CD4-positive, alpha-beta T cell (primary cell): Measurements from ENCODE around the gene ADAMTS12. TPM values are rescaled to one million over a fixed set of nuclear protein-coding genes. Genes with fewer than 3 reads are reported as not detected.

Source experiments
- ATAC-seq: fragments of 200-7000 bp; cut with Tn5 transposase; one replicate; pipeline ENCODE4 v1.10.0; 2022; ENCODE audit warnings: mild to moderate bottlenecking; ENCODE audit not compliant: poor library complexity
- CTCF ChIA-PET: fragments of 350-600 bp; sonication (Branson Sonifier 250); formaldehyde crosslinking; loops from one replicate; lab custom pipeline; 2021; ENCODE audit warnings: antibody characterized with exemption, inconsistent platforms; lab: Charles Lee
- POLR2A ChIA-PET: fragments of 350-600 bp; sonication (Branson Sonifier 250); formaldehyde crosslinking; loops from one replicate; lab custom pipeline; 2021; ENCODE audit warnings: antibody characterized with exemption, inconsistent platforms; lab: Charles Lee
- DNase-seq, 14 experiments: peaks; one replicate each; pipeline ENCODE4 v3.0.0-alpha.2; 2013 to 2020; ENCODE audit warnings: mixed read lengths in 2 of 14
- H3K27ac ChIP-seq, 2 donors: one replicate each; pipeline versions ENCODE4 v1.5.1 to v1.7.0; 2013; ENCODE audit warnings: low read length in 2 of 2, low read depth in 1 of 2, mild to moderate bottlenecking in 1 of 2
- H3K27me3 ChIP-seq, 2 experiments: 1 replicate in 1 of 2; 2 replicates in 1 of 2; pipeline versions ENCODE4 v1.6.1 to v1.7.0; 2013; ENCODE audit warnings: low read length in 2 of 2, control low read depth in 1 of 2, mild to moderate bottlenecking in 1 of 2, moderate library complexity in 1 of 2; ENCODE audit not compliant: insufficient read depth in 2 of 2, control insufficient read depth in 1 of 2
- H3K36me3 ChIP-seq: one replicate; pipeline ENCODE4 v1.6.1; 2013; ENCODE audit warnings: low read length, control low read depth; ENCODE audit not compliant: insufficient read depth
- H3K4me1 ChIP-seq: one replicate; pipeline ENCODE4 v1.6.1; 2013; ENCODE audit warnings: low read length, control low read depth; ENCODE audit not compliant: insufficient read depth
- H3K4me3 ChIP-seq: one replicate; pipeline ENCODE4 v1.5.1; 2013; ENCODE audit warnings: mild to moderate bottlenecking, low read length, moderate library complexity
- H3K9me3 ChIP-seq, 2 experiments: 1 replicate in 1 of 2; 2 replicates in 1 of 2; pipeline versions ENCODE4 v1.6.1 to v1.7.0; 2013; ENCODE audit warnings: low read length in 2 of 2, mild to moderate bottlenecking in 2 of 2, control low read depth in 1 of 2, moderate library complexity in 1 of 2; ENCODE audit not compliant: control insufficient read depth in 1 of 2, insufficient read depth in 1 of 2
- H3K27ac Mint-ChIP-seq: one replicate; pipeline ENCODE4 v1.8.0; 2020; ENCODE audit warnings: mixed read lengths
- H3K27me3 Mint-ChIP-seq: one replicate; pipeline ENCODE4 v1.8.0; 2021; ENCODE audit warnings: mixed read lengths
- H3K36me3 Mint-ChIP-seq: one replicate; pipeline ENCODE4 v1.8.0; 2021; ENCODE audit warnings: low read depth, mixed read lengths
- H3K4me1 Mint-ChIP-seq: one replicate; pipeline ENCODE4 v1.8.0; 2021; ENCODE audit warnings: low read depth, mixed read lengths
- H3K4me3 Mint-ChIP-seq: one replicate; pipeline ENCODE4 v1.8.0; 2020; ENCODE audit warnings: mild to moderate bottlenecking, mixed read lengths
- H3K9me3 Mint-ChIP-seq: one replicate; pipeline ENCODE4 v1.8.0; 2020; ENCODE audit warnings: mixed read lengths
- intact Hi-C, 2 experiments: fragments of 100-400 bp; cut with DNase I in 1 of 2; cut with micrococcal nuclease in 1 of 2; formaldehyde crosslinking; loops; one replicate each; pipeline versions ENCODE4 v1.15.1 to v1.9.0; 2023 to 2025; cut with DNase I, micrococcal nuclease
- total RNA-seq, 174 experiments: library from RNA in 2 of 174; stranded (reverse) in 2 of 174; gene quantifications; one replicate each; pipeline ENCODE4 v1.2.3 and lab custom pipeline; 2021 to 2026
- TF ChIP-seq, protein P1 (sequence below): fragments of 200-600 bp; IDR thresholded peaks from one replicate; pipeline ENCODE4 v1.8.0; 2022; ENCODE audit warnings: antibody characterized with exemption, mild to moderate bottlenecking

Gene ADAMTS12
- total RNA-seq, 2 experiments from 2014 or later, result 0.06 TPM; not detected in 1

DNA sequence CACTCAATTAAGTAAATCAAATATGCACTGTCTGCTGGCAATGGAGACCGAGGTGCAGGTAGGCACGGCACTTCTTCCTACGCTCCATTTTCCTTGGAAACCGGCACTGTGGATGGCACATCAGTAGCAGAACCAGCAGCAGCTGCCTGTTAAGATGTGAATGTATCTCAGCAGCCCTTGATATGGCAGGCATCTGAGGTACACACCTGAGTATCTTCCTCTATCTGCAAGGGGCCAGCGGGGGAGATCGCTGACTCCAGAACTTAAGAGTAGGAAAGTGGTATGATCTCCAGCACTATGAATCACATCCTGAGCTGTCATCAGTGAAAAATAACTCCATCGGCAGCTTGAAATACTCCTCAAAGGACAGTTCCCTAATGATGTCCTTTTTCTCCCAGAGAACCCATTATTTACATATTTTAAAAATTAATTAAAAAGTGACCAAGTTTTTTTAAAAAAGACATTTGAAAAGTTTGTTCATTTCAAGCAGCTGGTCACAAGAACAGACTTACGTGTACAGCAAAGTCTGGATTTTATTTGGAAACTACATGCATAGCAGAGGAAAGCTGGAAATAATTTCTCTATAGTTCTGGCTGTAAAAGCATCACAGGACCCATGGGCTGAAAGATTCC is 97.1 kb downstream of the ADAMTS12 start:
- Mint-ChIP-seq H3K36me3 (no peaks in the 10 kb centered on the region), H3K4me3 (no peak overlapping the region), H3K27ac (no peak overlapping the region), H3K27me3 (peaks cover 6% of the 10 kb centered on the region), H3K4me1 (no peaks in the 10 kb centered on the region), H3K9me3 (no peaks in the 10 kb centered on the region)
- Histone ChIP-seq H3K36me3 (no peaks in the 10 kb centered on the region), H3K27ac (no peak overlapping the region), H3K4me3 (no peak overlapping the region), H3K4me1 (no peaks in the 10 kb centered on the region), H3K9me3 (no peaks in the 10 kb centered on the region), H3K27me3 (no peaks in the 10 kb centered on the region)
- intact Hi-C loops, result no loop called here
- ATAC-seq, result no peak
- ChIA-PET CTCF (no interaction called here), POLR2A (no interaction called here)
- no peak for DNase-seq
- TF ChIP-seq, protein P1, sequence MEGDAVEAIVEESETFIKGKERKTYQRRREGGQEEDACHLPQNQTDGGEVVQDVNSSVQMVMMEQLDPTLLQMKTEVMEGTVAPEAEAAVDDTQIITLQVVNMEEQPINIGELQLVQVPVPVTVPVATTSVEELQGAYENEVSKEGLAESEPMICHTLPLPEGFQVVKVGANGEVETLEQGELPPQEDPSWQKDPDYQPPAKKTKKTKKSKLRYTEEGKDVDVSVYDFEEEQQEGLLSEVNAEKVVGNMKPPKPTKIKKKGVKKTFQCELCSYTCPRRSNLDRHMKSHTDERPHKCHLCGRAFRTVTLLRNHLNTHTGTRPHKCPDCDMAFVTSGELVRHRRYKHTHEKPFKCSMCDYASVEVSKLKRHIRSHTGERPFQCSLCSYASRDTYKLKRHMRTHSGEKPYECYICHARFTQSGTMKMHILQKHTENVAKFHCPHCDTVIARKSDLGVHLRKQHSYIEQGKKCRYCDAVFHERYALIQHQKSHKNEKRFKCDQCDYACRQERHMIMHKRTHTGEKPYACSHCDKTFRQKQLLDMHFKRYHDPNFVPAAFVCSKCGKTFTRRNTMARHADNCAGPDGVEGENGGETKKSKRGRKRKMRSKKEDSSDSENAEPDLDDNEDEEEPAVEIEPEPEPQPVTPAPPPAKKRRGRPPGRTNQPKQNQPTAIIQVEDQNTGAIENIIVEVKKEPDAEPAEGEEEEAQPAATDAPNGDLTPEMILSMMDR, result no peak

DNA sequence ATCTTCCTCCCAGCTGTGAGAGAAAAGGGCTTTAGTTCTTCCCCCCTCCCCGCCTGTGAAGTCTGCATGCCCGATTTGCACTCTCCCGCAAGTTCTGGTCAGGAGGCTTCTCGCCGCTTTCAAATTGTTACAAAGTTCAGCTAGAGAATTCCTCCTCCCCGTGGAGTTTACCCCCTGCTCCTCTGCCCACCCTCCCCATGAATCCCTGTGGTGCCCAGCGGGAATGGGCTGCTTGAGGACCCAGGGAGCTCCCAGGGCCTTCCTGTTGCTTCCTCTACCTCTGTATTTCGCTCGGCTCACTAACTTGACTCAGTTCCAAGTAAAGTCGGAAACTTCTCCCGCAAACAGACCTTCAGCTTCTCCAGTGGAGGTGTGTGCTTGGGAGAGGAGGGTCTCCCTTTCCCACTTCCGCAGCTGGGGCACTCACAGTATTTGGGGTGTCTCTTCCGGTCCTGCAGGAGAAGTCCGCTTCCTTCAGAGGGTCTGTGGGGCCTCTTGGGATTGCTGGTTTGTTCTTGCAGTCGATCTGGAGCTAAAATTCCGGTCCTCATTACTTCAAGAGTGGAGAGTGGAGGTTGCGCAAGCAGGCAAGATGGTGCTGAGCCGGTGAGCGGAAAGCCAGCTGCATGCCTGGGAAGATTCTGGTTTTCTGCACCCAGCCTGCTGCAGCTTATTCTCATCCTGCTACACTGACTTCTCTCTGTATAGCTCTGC is 97.8 kb downstream of the ADAMTS12 start:
- Mint-ChIP-seq H3K27me3 (peaks cover 6% of the 10 kb centered on the region), H3K36me3 (no peaks in the 10 kb centered on the region), H3K9me3 (no peaks in the 10 kb centered on the region), H3K4me3 (no peak overlapping the region), H3K27ac (no peak overlapping the region), H3K4me1 (no peaks in the 10 kb centered on the region)
- DNase-seq (no peak), ATAC-seq (no peak)
- H3K4me1 ChIP-seq, result no peaks in the 10 kb centered on the region
- TF ChIP-seq, protein P1, result no peak
- H3K4me3 ChIP-seq, result no peak overlapping the region
- H3K9me3 ChIP-seq, result no peaks in the 10 kb centered on the region
- CTCF ChIA-PET, result no interaction called here
- H3K27me3 ChIP-seq, result no peaks in the 10 kb centered on the region
- intact Hi-C loops, result no loop called here
- POLR2A ChIA-PET, result no interaction called here
- no peak overlapping the region for H3K27ac ChIP-seq
- no peaks in the 10 kb centered on the region for H3K36me3 ChIP-seq

DNA sequence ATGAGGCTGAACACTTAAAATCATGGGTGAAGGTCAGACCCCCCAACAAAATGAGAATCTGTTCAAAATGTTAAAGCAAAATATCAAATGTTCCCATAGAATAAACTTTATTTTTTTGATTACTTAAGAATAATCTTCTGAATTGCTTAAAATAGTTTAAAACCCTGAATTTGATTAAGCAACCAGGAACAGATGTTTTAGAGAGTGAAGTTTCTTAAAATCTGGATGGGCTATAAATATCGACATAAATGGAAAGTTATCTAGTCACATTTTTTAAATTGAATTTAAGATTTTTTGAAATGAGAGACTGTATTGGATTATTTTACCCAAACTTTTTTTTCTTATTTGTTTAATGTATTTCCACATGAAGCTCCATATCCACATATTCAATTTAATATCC is 98.5 kb downstream of the ADAMTS12 start:
- H3K27me3 Mint-ChIP-seq, result peaks cover 6% of the 10 kb centered on the region
- TF ChIP-seq, protein P1, result no peak
- H3K9me3 Mint-ChIP-seq, result no peaks in the 10 kb centered on the region
- Histone ChIP-seq H3K4me1 (no peaks in the 10 kb centered on the region), H3K36me3 (no peaks in the 10 kb centered on the region), H3K9me3 (no peaks in the 10 kb centered on the region), H3K27ac (no peak overlapping the region), H3K4me3 (no peak overlapping the region), H3K27me3 (no peaks in the 10 kb centered on the region)
- H3K4me1 Mint-ChIP-seq, result no peaks in the 10 kb centered on the region
- POLR2A ChIA-PET, result no interaction called here
- H3K27ac Mint-ChIP-seq, result no peak overlapping the region
- intact Hi-C loops, result no loop called here
- CTCF ChIA-PET, result no interaction called here
- H3K4me3 Mint-ChIP-seq, result no peak overlapping the region
- ATAC-seq (no peak), DNase-seq (no peak)
- no peaks in the 10 kb centered on the region for H3K36me3 Mint-ChIP-seq
